ENCODE data around the gene GOLGA6A.

DNA sequence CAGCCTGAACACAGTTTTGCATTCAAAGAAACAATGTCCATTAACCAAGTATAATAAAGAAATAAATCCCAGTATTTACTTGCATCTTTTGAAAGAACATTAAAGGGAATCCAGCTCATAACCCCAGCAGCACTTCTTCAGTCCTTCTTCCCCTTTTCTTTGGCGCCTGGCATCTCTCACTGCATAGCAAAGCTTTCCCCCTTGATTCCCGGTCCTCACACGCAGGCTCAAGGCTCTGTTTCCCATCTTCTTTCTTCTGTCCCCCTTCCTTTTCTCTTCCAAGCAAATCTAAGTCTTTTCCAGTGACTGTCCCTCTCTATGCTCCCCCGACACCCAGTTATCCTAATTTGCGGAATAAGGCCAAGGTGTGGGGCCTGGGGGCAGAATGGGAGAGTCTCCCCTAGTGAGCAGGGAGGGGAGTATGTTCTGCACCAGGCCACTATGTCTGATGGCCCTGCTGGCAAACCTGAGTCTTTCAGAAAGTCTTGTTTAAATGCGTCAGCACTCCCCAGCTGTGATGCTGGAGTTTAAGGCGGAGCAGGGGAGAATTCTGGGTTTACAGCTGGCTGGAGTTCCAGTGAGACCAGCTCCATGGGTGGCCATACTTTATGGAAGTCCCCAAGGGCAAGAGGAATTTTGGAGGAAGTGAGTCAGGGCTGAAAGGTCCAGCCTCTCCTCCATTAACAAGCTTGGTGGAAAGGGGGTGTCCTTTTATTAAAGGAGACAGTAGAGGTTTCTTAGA, 42.1 kb downstream of the GOLGA6A start:
- TF ChIP-seq, protein P1, sequence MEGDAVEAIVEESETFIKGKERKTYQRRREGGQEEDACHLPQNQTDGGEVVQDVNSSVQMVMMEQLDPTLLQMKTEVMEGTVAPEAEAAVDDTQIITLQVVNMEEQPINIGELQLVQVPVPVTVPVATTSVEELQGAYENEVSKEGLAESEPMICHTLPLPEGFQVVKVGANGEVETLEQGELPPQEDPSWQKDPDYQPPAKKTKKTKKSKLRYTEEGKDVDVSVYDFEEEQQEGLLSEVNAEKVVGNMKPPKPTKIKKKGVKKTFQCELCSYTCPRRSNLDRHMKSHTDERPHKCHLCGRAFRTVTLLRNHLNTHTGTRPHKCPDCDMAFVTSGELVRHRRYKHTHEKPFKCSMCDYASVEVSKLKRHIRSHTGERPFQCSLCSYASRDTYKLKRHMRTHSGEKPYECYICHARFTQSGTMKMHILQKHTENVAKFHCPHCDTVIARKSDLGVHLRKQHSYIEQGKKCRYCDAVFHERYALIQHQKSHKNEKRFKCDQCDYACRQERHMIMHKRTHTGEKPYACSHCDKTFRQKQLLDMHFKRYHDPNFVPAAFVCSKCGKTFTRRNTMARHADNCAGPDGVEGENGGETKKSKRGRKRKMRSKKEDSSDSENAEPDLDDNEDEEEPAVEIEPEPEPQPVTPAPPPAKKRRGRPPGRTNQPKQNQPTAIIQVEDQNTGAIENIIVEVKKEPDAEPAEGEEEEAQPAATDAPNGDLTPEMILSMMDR (IDR thresholded peaks at IDR 0.05; ENCODE audit: low read depth, low read length, poor library complexity, severe bottlenecking) = no peak
- TF ChIP-seq EZH2phosphoT487 (IDR thresholded peaks at IDR 0.05; ENCODE audit: borderline replicate concordance, low read length) = no peak

Data from DOHH2 (cell line).